Measurements from ENCODE around the gene SYMPK.

SYMPK gene

DNA sequence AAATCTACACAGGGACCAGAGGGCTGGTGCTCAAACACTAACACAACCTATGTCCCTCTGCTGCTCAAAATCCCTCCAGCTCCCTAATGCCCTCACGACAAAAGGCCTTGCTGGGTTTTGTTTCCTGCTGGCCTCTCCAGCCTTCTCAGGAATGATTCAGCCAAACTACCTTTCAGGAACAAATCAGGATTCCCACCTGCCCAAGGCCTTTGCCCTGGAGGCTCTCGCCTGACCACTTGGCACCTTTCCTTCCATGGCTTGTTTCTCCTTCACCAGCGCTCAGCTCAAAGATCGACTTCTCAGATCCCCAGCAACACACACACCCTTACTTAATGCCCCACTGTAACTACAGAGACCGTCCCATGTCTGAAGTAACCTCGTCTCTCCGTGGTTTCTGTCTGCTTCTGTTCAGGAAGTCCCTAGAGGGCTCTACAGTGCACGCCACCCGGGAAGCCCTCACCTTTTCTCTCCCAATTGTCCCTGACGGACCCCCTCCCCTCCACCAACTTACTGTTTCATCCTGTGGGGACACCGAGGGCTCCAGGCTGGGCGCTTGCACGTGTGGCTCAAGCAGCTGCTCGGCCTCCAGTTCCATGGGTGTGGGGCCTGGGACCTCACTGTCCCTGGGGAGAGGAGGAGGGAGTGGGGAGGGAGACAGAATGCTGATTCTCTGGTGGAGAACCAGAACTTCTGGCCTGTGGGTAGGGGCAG lies 90.7 kb downstream of the SYMPK start:
- no peak for DNase-seq (ENCODE audit: low read depth)
- H3K4me3 ChIP-seq (ENCODE audit: low read depth, low read length) = no peak overlapping the region
- TF ChIP-seq, protein P1, sequence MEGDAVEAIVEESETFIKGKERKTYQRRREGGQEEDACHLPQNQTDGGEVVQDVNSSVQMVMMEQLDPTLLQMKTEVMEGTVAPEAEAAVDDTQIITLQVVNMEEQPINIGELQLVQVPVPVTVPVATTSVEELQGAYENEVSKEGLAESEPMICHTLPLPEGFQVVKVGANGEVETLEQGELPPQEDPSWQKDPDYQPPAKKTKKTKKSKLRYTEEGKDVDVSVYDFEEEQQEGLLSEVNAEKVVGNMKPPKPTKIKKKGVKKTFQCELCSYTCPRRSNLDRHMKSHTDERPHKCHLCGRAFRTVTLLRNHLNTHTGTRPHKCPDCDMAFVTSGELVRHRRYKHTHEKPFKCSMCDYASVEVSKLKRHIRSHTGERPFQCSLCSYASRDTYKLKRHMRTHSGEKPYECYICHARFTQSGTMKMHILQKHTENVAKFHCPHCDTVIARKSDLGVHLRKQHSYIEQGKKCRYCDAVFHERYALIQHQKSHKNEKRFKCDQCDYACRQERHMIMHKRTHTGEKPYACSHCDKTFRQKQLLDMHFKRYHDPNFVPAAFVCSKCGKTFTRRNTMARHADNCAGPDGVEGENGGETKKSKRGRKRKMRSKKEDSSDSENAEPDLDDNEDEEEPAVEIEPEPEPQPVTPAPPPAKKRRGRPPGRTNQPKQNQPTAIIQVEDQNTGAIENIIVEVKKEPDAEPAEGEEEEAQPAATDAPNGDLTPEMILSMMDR (IDR thresholded peaks at IDR 0.05; ENCODE audit: control insufficient read depth, extremely low read depth, insufficient read depth) = no peak

DNA sequence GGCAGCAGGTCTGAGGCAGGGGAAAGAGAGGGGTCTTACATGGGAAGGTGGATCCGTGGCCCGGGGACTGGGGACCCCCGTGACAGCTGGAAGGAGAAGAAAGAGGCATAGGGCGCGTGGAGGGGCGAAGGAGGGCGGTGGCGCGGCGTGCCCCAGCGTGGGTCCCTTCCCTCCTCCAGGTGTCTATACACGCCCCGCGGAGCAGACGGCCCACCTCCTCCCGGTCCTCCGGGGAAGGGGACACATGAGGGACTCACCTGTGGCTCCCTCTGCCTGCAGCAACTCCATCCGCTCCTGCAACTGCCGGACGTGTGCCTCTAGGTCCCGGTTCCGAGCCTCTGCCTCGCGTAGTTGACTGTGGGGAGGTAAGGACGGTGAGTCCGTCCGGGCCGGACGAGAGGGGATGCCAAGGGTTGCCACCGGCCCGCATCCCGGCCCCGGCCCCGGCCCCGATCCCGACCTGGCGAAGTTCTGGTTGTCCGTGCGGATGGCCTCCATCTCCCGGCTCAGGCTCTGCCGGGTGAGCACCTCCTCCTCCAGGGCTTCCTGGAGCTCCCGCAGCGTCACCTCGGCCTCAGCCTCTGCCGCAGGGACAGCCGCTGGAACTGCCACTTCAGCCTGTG lies 91.5 kb downstream of the SYMPK start:
- TF ChIP-seq, protein P1 (IDR thresholded peaks at IDR 0.05; ENCODE audit: control insufficient read depth, extremely low read depth, insufficient read depth) = no peak
- peak overlapping the region; percentile 48 for H3K4me3 ChIP-seq (ENCODE audit: low read depth, low read length)
- no peak for DNase-seq (ENCODE audit: low read depth)

DNA sequence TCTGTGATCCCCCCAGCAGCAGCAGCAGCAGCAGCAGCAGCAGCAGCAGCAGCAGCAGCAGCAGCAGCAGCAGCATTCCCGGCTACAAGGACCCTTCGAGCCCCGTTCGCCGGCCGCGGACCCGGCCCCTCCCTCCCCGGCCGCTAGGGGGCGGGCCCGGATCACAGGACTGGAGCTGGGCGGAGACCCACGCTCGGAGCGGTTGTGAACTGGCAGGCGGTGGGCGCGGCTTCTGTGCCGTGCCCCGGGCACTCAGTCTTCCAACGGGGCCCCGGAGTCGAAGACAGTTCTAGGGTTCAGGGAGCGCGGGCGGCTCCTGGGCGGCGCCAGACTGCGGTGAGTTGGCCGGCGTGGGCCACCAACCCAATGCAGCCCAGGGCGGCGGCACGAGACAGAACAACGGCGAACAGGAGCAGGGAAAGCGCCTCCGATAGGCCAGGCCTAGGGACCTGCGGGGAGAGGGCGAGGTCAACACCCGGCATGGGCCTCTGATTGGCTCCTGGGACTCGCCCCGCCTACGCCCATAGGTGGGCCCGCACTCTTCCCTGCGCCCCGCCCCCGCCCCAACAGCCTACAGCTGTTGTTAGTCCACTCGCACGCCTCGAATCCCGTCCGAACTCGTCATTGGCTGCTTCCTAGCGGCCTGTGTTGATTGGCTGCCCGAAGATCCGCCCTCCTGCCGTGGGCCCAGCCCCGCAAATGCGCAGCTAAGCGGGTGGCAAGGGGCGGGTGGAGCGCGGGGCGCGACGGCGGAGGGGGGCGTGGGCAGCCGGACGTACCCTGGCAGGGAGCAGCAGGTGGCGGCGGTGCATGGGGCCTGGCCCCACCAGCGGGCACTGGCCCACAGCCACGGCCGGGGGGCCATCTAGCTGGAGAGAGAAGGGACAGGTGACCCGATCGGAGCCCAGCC lies 92.5 kb downstream of the SYMPK start:
- TF ChIP-seq, protein P1 (IDR thresholded peaks at IDR 0.05; ENCODE audit: control insufficient read depth, extremely low read depth, insufficient read depth) = peak; percentile 37
- peak overlapping the region; percentile 61 for H3K4me3 ChIP-seq (ENCODE audit: low read depth, low read length)
- peak; percentile 87 for DNase-seq (ENCODE audit: low read depth)

DNA sequence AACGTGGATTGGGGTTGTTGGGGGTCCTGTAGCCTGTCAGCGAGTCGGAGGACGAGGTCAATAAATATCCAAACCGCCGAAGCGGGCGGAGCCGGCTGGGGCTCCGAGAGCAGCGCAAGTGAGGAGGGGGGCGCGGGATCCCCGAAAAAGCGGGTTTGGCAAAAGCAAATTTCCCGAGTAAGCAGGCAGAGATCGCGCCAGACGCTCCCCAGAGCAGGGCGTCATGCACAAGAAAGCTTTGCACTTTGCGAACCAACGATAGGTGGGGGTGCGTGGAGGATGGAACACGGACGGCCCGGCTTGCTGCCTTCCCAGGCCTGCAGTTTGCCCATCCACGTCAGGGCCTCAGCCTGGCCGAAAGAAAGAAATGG lies 93.1 kb downstream of the SYMPK start:
- no peak for DNase-seq (ENCODE audit: low read depth)

DNA sequence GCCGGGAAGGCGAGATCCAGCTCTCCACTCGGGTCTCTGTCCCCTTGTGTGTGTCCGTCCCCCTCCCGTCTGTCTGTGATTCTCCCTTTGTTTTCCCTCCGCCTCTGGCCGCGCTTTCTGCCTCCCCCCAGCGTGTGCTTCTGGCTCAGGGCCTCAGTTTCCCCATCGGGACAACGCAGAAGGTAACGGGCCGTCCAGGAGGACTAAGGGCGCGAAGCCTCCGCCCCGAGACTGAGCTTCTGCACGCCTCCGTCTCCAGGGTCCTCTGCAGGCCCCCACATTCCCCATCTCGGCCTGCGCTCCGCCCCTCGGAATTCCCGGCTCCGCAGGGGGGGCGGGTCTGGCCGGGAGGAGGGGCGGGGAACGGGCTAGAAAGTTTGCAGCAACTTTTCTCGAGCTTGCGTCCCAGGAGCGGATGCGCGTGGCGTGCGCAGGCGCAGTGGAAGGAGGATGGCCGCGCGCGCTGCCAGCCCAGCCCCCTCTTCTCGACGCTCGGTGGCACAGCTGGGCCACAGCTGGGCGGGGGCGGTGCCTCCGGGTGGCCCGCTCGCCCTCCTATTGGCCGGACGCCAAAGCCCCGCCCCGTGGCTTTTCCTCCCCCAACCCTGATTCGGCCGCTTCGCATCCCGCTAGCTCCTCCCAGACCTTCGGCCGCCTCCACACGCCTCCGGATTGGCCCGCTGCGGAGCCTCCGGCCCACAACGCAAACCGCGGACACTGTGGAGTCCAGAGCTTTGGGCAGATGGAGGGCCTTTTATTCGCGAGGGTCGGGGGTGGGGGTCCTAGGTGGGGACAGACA lies 93.8 kb downstream of the SYMPK start, which contains the start of gene SIX5:
Gene SIX5 (minus strand): TSS at position 269 of the 799 bp plus-strand sequence. CDS start 408 bp downstream, outside the sequence.
- TF ChIP-seq, protein P1 (IDR thresholded peaks at IDR 0.05; ENCODE audit: control insufficient read depth, extremely low read depth, insufficient read depth) = no peak
- DNase-seq (ENCODE audit: low read depth) = peak; percentile 69
- peak within 1 kb of the TSS; percentile 71 for H3K4me3 ChIP-seq (ENCODE audit: low read depth, low read length)

More for the DNA sequence above, 93.1 kb downstream of the SYMPK start:
- TF ChIP-seq, protein P1 (IDR thresholded peaks at IDR 0.05; ENCODE audit: control insufficient read depth, extremely low read depth, insufficient read depth) = no peak
- peak overlapping the region; percentile 61 for H3K4me3 ChIP-seq (ENCODE audit: low read depth, low read length)

DNA sequence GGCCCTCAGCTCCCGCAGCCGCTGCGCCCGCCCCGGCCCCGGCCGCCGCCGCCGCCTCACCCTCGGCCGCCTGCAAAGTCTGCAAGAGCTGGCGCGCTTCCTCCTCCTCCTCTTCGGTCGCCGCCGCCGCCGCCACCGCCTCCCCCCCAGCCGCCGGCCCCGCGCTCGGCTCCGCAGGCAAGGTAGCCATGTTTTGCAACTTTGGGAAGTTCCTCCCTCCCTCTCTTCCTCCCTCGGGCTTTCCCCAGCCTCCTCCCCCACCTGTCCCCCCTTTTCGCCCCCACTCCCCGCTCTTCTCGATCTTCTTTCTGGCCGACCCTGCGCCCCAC lies 94.3 kb downstream of the SYMPK start:
- no peak for DNase-seq (ENCODE audit: low read depth)
- peak overlapping the region; percentile 71 for H3K4me3 ChIP-seq (ENCODE audit: low read depth, low read length)
- TF ChIP-seq, protein P1 (IDR thresholded peaks at IDR 0.05; ENCODE audit: control insufficient read depth, extremely low read depth, insufficient read depth) = no peak
